Measurements from ENCODE around the gene FAIM2. TPM values are rescaled to one million over a fixed set of nuclear protein-coding genes. Genes with fewer than 3 reads are reported as not detected.

FAIM2 gene
- total and polyA plus RNA-seq, 9 donors, result under 0.01 to 19.3 (median 2.4) TPM

DNA sequence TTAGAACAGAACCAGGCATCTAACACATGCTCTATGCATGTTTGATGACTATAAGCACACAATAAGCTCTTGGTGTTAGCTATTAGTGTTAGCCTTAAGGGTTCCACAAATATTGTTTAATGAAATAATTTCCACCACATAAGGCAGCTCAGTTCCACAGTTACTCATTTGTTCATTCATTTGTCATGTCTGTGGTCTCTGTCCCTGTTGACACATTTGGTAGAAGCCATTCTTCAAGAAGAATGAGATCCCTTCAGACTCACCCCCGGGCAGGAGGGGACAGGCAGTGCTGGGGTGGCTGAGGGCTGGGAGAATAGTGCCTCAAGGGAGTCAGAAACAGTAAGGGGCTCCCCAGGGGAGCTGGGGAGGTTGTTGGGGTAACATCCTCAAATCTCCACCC lies 3.7 kb upstream of the FAIM2 start:
- Histone ChIP-seq H3K4me3 (no peak overlapping the region), H3K36me3 (no peaks in the 10 kb centered on the region), H3K4me1 (ENCODE audit: insufficient read depth) (peaks cover 1% of the 10 kb centered on the region), H3K27ac (no peak overlapping the region), H3K9me3 (no peaks in the 10 kb centered on the region), H3K27me3 (no peaks in the 10 kb centered on the region)
- TF ChIP-seq POLR2A (IDR thresholded peaks at IDR 0.05) (no peak), CTCF (IDR thresholded peaks at IDR 0.05) (no peak), EP300 (IDR thresholded peaks at IDR 0.05) (no peak)
- intact Hi-C loops (cut with DNase I), result no loop called here
- 71 to 93% (median 89%) methylated on average over 1 of the region's 1 CpG for WGBS, 3 donors
- peak in 1 of 5 donors; percentile 7 for DNase-seq

DNA sequence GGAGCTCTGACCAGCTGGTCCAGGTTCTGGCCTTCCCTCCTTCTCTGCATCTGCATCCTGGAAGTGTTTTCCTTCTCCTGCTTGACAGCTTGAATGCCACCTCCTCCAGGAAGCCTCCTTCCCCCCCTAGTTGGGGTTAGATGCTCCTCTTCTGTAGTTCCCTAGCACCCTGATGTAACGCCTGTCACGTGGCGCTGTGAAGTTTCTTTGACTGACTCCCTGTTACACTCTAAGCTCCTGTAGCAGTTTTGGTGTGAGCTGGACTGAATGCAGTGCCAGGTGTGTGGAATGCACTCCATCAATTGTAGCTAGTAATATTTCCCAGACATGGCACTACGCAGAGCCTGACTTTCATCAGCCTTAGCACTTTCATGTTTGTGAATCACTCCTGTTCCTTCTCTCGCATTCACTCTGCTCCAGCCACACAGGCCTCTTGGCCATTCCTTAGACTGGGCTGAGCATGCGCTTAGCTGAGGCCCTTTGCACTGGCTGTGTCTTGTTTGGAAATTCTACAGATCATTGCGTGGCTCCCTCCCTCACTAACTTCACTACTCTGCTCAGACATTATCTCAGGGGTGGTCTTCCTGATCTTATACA lies 2.1 kb upstream of the FAIM2 start:
- Histone ChIP-seq H3K27ac (peak overlapping the region in 1 of 2 donors; percentile 20), H3K9me3 (no peaks in the 10 kb centered on the region), H3K27me3 (no peaks in the 10 kb centered on the region), H3K36me3 (no peaks in the 10 kb centered on the region), H3K4me1 (ENCODE audit: insufficient read depth) (peaks cover 1% of the 10 kb centered on the region), H3K4me3 (no peak overlapping the region)
- WGBS, 3 donors, result 92 to 95% (median 93%) methylated on average over 7 of the region's 7 CpGs
- intact Hi-C loops (cut with DNase I), result no loop called here
- no peak for DNase-seq
- TF ChIP-seq POLR2A (IDR thresholded peaks at IDR 0.05), result no peak
- no peak for TF ChIP-seq CTCF (IDR thresholded peaks at IDR 0.05)
- no peak for TF ChIP-seq EP300 (IDR thresholded peaks at IDR 0.05)

- WGBS, 3 donors, result 87 to 89% (median 88%) methylated on average over 11 of the region's 11 CpGs
- intact Hi-C loops (cut with DNase I), result no loop called here
- no peak overlapping the region for H3K4me3 ChIP-seq
- H3K36me3 ChIP-seq, result no peaks in the 10 kb centered on the region
- DNase-seq, result no peak
- peaks cover 1% of the 10 kb centered on the region for H3K4me1 ChIP-seq (ENCODE audit: insufficient read depth)
- no peaks in the 10 kb centered on the region for H3K27me3 ChIP-seq
- H3K27ac ChIP-seq, result no peak overlapping the region
- H3K9me3 ChIP-seq, result no peaks in the 10 kb centered on the region
- TF ChIP-seq CTCF (IDR thresholded peaks at IDR 0.05), result no peak
Measured at GRCh38 chr12:49904601-49905000, 901 bp upstream of the FAIM2 start.

- DNase-seq, result peak in 2 of 5 donors; percentile 32 to 35
- Histone ChIP-seq H3K27me3 (no peaks in the 10 kb centered on the region), H3K27ac (no peak overlapping the region), H3K4me3 (peak overlapping the region; percentile 37), H3K4me1 (ENCODE audit: insufficient read depth) (peaks cover 1% of the 10 kb centered on the region), H3K9me3 (no peaks in the 10 kb centered on the region), H3K36me3 (no peaks in the 10 kb centered on the region)
- 33 to 39% (median 35%) methylated on average over 12 of the region's 12 CpGs for WGBS, 3 donors
- intact Hi-C loops (cut with DNase I), result no loop called here
- TF ChIP-seq POLR2A (IDR thresholded peaks at IDR 0.05) (no peak), EP300 (IDR thresholded peaks at IDR 0.05) (no peak), CTCF (IDR thresholded peaks at IDR 0.05) (no peak)
Measured at GRCh38 chr12:49903351-49903699, 375 bp downstream of the FAIM2 start.
